Regular cardiac myocyte (primary cell): ENCODE results near the gene TMEM207. TPM values are rescaled to one million over a fixed set of nuclear protein-coding genes. Genes with fewer than 3 reads are reported as not detected.

ENCODE experiments used
- total RNA-seq: library from RNA; depleted of rRNA; stranded (reverse); fragments of >200 nt; gene quantifications from 2 replicates; pipeline ENCODE4 v1.2.3, GENCODE V29; 2014

The TMEM207 gene
- not detected in 2 replicates for total RNA-seq

GRCh38 chr3:190449801-190450200 lies at the start of gene TMEM207:
Gene TMEM207, minus strand, starts transcription at chr3:190449901. Its CDS starts 92 bp downstream, at chr3:190449809.

DNA sequence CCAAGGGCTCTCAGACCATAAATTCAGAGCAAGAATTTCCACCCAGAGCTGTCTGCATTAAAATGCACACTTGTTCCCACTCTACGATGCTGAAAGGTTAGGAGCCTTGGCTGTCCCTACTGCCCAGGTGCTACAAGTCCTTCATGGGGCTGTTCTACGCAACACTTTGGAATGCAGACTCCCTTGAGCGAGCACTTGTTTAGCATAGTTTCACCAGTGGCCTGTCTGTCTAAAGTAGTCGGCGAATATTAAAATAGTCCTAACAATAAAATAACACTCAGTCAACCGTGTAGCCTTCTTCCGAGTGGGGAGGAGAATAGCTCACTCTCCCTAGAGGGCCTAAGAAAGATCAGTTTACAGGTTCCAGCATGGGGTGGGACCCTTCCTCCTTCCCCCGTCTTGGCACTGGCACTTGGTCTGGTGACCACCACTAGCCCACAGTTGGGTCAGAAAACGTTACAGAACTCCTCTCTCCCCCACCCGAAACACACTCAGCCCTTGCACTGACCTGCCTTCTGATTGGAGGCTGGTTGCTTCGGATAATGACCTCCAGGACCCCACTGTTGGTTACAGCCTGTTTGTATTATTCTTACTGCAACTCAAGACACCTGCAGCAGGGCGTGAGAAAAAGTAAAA lies 62.0 kb downstream of the TMEM207 start, which contains the start of gene CLDN16:
Gene CLDN16 (plus strand): TSS at position 586 of the 636 bp plus-strand sequence. CDS start 167 bp downstream, outside the sequence.

Other genes starting within 250 kb of the TMEM207 start
- 0.38 and 2.0 TPM in 2 replicates for gene CLDN1, start 127.5 kb downstream of the TMEM207 start, total RNA-seq
- 0.38 and 0.56 TPM in 2 replicates for gene CLDN16, start 61.7 kb downstream of the TMEM207 start, total RNA-seq
- gene IL1RAP, start 64.2 kb upstream of the TMEM207 start, total RNA-seq, result 11.9 and 32.7 TPM in 2 replicates